Pancreas (tissue), 8 donors: ENCODE results near the gene CCER1. TPM values are rescaled to one million over a fixed set of nuclear protein-coding genes. Genes with fewer than 3 reads are reported as not detected.

ENCODE experiments used
- polyA plus RNA-seq, 2 donors: library from polyadenylated mRNA; stranded (reverse); fragments of 200-250 nt; gene quantifications; one replicate each; pipeline ENCODE4 v1.2.3, GENCODE V29; 2013
- total RNA-seq, 6 donors: library from RNA; stranded (reverse); fragmentation: NEBNext Ultra II Directional in 4 of 6; extraction: Animal tissue kit (Norgen Biotek cat#: 25700) in 4 of 6; gene quantifications; one replicate each; pipeline versions ENCODE4 v1.2.1 to v1.2.4, GENCODE V29; 2021 to 2023
- donor health status: healthy with polysubstance abuse.
- donor health status: DM: no; HTN: no; CAD: no; lungs with moderate emphysema.
- donor health status: DM: no; HTN: no; CAD: no.
- donor health status: Bipolar disorder and iron deficiency.
- donor health status: DM: yes; HTN: yes; CAD: no.
- donor health status: DM: no; HTN: no; CAD: no.
- donor health status: DM: no; HTN: no; CAD: no.
- donor health status: DM: yes; HTN: yes; CAD: no.

The CCER1 gene
- total and polyA plus RNA-seq, 8 donors: not detected

Other genes starting within 250 kb of the CCER1 start
- gene EPYC, start 49.8 kb upstream of the CCER1 start, total RNA-seq: under 1 TPM in 1 of 6 donors, not detected in 5; 0.12 TPM
- not detected for gene EPYC, start 49.8 kb upstream of the CCER1 start, polyA plus RNA-seq
- not detected for gene KERA, start 102.8 kb upstream of the CCER1 start, total RNA-seq
- not detected for gene KERA, start 102.8 kb upstream of the CCER1 start, polyA plus RNA-seq
- gene LUM, start 156.3 kb upstream of the CCER1 start, total RNA-seq: 100 to 1,000 TPM in 1 of 6 donors, 10 to 100 TPM in 2, 1 to 10 TPM in 3; 5.1 to 164 (median 21.0) TPM
- 10 to 100 TPM; 14.3 to 22.4 TPM for gene LUM, start 156.3 kb upstream of the CCER1 start, polyA plus RNA-seq
- 100 to 1,000 TPM in 3 of 6 donors, 10 to 100 TPM in 3; 28.9 to 217 (median 99.9) TPM for gene DCN, start 227.6 kb upstream of the CCER1 start, total RNA-seq
- gene DCN, start 227.6 kb upstream of the CCER1 start, polyA plus RNA-seq: 10 to 100 TPM; 41.1 to 54.5 TPM